ENCODE results near the gene VSTM2B. TPM values are rescaled to one million over a fixed set of nuclear protein-coding genes. Genes with fewer than 3 reads are reported as not detected.
"Not testable (repeated sequence)": the region's sequence is repeated elsewhere in the genome, so short reads cannot be mapped to it uniquely, and the experiment has no call there.

The VSTM2B gene
- total RNA-seq, 1 experiment from 2014 or later = not detected

DNA sequence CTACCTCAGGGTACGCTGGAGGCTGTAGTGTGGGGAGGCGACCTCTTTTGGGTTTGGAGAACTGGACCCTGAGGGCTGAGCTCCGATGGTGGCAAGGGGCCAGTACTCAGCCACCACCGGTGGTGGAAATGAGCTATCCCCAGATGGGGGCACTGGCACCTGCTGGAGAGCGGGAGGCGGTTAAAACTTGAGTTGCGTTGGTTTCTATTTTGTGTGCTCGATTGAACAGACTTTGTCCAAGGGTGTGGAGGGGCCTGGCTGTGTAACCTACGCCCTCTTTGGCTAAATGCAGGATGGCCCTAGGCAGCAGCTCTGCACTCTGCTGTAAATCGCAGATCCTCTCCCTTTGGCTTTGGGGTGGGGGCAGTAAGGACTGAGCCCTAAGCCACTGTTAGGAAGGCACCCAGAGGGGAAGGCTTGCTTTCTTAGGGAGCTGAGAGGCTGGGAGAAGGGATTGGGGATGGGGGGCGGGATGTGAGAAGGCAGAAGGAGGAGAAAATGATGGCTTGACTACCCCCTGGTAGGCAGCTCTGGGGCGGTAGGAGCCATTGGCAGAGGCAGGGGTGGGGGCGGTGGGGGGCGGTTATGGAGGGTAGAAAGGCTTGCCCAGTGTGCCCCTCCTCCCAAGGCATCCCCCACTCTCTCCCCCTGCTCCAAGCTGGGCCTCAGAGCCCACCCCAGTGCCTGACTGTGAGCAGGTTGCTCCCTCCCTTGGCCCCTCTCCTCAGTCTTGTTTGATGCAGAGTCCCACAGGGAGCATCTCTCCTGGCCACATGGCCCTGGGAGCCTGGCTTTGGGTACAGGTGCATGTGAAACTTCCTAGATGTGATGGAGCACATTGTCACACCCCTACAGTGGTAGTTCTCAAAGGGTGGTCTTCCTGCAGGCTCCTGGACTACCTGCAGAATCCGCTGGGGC lies 5.0 kb downstream of the VSTM2B start:
- no peak for DNase-seq (ENCODE audit: low read depth)

DNA sequence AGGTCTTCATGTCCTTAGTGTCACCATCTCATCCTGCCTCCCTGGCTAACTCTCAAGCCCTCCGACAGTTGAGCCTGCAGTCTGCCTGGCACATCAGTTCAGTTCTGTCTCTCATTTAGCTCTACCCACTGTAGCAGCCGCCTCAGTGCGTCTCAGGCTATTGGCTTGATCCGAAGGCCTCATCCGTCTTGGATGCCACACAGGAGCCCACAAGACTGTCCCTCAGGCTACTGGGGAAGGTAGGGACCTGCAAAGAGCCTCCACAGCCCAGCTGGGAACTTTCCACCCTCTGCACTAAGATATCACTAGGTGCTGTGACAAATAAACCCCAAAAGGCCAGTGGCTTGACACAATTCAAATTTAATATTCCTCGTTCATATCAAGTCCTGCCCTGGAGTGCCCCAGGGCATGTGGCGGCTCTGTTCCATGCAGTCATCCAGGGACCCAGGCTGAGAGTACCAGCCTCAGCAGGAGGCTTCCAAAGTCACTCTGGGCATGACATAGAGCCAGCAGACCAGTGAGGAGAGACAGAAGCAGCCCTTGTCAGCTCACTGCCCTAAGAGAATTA lies 5.7 kb downstream of the VSTM2B start:
- DNase-seq (ENCODE audit: low read depth) = no peak

DNA sequence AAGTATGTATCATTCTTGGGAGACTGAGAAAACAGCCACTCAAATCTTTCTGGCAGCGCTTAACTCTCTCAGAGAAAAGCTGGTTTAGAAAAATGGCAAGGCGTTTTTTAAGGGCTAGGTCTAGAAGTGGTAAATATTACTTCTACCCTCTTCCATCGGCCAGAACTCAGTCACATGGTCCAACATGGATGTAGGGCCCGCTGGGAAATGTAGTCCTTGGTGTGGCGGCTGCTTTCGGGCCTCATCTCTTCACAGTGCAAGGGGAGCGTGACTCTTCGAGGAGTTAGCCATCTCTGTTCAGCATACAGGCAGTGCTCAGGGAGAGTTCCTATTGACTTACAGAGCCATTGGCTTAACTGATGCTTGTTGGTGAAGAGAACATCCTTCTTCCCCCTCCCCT lies 6.3 kb downstream of the VSTM2B start:
- DNase-seq (ENCODE audit: low read depth) = no peak

DNA sequence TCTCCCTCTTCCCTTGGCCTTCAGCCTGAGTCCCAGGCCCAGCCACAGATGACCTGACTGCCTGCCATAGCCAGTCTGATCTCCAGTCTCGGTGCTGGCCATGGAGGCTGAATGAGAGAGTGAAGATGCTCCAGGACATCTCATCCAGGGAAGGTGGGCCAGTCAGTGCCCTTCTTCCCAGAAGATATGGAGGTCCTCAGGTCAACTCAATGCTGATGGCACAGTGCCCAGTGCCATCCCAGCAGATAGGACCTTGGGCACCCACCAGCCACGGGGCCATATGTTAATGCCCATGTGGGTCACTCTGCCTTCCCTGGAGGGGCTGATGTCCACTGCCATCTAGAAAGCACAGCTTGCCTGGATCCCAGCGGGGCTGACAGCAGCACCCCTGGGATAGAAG lies 7.2 kb downstream of the VSTM2B start:
- no peak for DNase-seq (ENCODE audit: low read depth)

DNA sequence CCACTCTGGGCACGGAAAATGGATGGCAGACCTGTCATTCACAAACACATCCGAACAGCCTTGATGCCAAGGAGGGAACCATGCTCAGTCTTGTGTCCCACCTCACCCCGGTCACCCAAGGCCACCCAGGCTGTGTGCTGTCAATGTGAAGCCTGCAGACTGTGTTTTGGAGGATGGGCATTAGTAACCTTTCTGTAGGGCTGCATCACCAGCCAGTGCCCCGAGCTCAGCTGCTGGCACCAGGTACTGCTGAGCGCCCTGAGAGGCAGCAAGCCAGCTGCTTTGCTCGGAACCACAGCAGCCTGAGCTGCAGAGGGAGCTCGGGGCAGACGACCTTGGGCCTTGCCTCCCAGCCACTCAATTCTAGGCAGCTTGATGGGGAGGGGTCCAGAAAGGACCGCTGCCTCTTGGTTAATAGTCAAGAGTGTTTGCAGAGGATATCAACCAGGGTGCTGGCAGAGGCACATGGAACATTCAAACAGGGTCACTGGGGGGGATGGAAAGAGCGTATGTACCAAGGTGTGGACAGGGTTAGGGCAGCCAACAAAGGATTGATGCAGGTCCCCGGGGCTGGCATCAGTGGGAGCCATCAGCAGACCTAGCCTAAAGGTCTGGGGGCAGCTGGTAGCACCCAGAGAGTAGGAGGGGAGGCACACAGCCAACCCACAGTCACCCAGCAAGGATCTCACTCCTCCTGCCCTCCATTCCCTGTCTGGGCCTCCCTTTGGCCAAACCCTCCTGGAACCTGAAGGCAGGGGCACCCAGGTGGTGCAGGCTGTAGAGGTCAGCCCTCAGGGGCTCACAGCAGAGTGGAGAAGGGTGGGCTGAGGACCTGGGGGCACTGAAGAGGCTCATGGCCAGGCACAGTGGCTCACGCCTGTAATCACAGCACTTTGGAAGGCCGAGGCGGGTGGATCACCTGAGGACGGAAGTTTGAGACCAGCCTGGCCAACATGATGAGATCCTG lies 8.1 kb downstream of the VSTM2B start:
- no peak for DNase-seq (ENCODE audit: low read depth)

DNA sequence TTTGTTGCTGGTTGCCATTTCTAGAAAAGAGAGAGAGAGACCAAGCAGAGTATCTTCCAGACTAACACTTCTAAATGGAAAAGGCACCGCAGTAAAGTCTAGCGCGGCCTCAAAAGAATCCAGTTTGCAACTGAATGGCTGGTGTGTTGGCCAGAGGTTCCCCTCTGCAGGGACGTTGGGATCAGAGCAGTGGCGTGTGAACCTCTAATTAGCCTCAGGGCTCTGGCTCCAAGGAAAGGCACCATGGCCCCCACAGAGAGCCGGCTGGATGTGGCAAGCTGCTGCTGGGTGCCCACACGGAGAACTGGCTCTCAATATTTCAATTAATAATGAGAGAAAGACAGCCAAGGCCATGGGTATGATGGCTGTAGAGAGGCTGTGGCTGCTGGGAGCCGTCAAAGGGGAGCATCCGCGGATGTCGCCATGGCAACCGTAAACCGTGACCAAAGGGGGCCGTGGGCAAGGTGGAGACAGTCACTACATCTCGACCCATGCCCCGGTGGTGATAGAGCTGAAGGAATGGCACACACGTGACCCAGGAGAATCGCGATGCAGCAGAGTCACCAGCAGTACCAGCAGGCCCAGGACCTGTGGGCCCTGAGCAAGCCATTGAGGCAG lies 9.5 kb downstream of the VSTM2B start:
- no peak for DNase-seq (ENCODE audit: low read depth)

DNA sequence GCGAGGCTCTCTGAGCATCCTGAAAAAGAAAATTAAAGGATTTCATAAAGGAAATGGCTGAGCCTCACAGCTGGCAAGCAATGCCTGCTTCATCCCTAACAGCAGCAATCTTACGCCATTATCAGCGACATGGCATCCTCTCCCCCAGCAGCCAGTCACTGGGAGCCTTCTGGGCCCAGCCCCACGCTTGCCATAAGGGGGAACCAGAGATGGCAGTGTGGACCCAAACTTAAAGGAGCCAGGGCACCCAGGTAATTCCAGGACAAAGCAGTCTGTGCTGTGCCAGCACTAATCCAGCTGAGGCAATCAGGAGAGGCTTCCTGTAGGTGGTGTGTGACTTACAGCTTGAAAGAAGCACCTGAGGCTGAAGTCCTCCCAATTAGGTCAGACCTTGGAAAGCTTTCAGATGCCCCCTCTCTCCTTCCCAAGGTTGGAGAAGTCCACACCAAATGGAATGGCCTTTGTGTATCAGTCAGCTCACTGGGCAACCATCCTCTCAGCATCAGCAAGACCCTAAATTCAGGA lies 10.3 kb downstream of the VSTM2B start:
- no peak for DNase-seq (ENCODE audit: low read depth)

DNA sequence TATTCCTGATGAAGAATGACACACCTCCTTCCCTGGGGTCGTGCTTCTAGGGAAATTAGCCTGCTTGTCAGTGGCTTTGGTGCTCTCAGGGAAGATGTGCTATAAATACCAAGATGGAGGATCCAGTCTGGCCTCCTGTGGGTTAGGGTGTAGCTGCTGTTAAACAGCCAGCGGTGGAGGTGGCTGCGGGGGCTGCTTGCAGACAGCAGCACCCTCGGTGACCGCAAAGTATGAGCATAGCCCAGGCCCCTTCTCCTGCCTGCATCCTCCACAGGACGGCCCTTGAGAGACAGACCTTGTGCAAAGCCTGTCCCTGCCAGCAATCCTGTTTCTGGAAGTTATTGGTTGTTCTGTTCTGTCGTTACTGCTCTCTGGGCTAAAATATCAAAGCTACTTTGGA lies 11.4 kb downstream of the VSTM2B start:
- no peak for DNase-seq (ENCODE audit: low read depth)

DNA sequence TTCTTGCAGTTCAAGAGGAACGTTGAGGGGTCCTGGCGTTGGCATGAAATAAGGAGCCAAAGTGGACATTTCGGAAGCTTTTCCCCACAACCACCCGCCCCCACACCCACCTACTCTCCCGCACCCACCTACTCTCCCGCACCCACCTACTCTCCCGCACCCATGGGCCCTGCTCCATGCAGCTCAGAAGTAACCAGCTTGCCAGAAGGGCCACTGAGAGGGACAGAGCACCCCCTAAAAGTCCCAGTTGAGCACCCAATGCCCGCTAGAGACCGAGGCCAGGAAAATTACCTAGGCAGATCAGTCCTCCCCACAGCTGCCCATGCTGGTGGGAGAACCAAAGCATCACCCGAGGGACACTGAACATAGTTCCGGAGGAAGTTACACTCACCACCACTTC lies 11.8 kb downstream of the VSTM2B start:
- DNase-seq (ENCODE audit: low read depth) = no peak

DNA sequence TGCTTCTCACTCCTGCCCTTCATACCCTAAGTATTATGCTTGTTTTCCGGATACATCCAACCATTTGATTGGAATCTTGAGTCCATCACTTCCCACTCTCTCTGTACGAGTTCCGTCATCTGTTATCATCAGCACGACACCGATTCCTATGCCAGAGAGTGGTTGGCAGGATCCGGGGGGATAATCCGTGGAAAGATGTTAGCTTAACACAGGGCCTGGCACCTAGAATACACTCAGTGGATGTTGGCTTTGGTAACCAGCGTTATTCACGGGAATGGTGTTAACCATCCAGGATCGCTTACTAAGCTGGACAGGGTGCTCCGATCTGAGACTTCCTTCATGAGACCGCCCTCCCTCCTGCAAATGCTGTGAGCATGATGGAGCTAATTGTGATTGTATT lies 12.4 kb downstream of the VSTM2B start:
- DNase-seq (ENCODE audit: low read depth) = no peak

DNA sequence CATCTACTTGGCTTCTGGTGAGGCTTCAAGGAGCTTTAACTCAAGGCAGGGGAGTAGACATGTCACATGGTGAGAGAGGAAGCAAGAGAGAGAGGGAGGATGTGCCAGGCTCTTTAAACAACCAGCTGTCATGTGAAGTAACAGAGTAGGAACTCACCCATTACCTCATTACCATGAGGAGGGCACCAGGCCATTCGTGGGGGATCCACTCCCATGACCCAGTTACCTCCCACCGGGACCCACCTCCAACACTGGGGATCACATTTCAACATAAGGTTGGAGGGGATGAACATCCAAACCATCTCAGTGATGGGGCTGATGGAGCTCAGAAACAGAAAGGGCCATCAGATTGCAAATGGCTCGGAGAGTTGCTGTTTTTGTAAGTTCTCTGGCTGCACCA lies 12.9 kb downstream of the VSTM2B start:
- no peak for DNase-seq (ENCODE audit: low read depth)

DNA sequence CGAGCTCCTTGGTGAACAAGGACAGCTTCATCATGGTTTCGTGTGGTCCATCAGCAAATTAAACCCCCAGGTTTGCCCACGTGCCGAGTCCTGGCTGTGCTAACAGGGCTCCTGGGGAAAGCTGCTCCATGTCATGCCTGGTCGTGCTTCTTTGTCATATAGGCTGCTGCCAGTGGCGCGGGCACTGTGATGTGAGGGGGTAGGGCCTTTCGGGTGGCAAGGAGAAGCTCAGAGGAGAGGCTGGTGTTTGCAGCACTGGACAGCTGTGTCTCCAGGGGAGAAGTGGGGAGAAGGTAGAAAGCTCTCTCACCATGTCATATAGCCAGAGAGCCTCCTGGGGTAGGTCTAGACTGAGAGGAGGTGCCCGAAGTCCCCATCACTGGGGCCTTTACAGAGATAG lies 13.3 kb downstream of the VSTM2B start:
- DNase-seq (ENCODE audit: low read depth) = no peak

DNA sequence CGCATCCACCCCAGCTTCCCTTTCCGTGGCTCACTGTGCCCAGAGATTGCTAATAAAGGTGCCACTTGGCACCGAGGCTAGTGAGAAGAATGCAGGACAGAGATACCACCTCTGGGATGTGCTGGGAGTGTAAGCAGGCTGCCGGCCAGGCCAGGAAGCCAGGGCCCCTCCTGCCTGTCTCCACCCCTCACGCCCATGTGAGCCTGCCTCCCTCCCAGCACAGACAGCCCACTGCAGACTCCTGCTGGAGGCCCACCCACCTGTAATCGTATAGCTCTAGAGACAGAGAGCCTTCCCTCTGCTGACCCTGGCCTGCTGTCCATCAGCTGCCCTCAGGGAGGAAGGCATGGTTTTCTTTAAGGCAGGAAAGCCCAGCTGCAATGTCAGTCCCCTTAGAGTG lies 13.9 kb downstream of the VSTM2B start:
- DNase-seq (ENCODE audit: low read depth) = no peak

DNA sequence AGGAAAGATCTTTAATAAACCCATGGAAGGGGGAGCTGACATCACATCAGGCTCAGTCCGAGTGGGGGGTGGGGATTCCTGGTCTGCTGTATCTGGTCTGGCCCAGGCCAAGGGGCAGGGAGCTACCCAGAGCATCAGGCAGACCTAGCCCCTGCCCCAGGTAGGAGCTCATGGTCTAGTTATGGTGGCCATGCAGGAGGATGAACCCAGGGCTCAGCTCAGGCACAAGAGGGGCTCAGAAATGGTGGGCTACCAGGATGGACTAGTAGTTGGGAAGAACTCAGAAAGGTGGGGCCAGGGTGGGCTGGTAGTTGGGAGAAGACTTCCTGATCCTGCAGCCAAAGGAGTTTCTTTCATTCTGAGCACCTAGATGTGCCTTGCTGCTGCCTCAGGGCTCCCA lies 14.3 kb downstream of the VSTM2B start:
- no peak for DNase-seq (ENCODE audit: low read depth)

DNA sequence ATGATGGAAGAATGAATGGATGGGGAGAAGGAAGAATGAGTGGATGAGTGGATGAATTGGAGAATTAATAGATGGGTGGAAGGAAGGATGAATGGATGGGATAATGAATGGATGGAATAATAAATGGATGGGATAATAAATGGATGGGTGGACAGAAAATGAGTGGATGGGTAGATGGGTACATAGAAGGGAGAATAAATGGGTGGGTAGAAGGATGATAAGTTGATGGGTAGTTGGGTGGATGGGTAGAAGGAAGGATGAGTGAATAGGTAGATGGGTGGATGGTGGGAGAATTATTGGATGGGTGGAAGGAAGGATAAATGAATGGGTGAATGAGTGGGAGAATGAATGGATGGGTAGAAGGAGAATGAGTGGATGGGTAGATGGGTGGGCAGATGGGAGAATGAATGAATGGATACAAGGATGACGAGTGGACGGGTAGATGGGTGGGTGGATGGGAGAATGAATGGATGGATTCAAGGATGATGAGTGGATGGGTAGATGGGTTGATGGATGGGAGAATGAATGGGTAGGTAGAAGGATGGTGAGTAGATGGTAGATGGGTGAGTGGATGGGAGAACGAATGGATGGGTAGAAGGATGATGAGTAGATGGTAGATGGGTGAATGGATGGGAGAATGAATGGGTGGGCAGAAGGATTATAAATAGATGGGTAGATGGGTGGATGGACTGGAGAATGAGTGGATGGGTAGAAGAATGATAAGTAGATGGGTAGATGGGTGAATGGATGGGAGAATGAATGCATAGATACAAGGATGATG lies 15.9 kb downstream of the VSTM2B start:
- no peak for DNase-seq (ENCODE audit: low read depth)

DNA sequence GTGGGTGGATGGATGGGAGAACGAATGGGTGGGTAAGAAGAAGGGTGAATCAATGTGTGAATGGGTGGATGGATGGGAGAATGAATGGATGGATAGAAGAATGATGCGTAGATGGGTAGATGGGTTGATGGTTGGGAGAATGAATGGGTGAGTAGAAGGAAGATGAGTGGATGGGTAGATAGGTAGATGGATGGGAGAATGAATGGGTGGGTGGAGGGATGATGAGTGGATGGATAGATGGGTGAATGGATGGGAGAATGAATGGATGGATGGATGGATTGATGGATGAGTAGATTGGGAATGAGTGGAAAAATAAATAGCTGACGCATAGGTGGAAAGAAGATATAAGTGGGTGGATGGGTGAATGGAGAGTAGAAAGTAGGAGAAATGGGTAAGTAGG lies 16.5 kb downstream of the VSTM2B start:
- DNase-seq (ENCODE audit: low read depth) = no peak

DNA sequence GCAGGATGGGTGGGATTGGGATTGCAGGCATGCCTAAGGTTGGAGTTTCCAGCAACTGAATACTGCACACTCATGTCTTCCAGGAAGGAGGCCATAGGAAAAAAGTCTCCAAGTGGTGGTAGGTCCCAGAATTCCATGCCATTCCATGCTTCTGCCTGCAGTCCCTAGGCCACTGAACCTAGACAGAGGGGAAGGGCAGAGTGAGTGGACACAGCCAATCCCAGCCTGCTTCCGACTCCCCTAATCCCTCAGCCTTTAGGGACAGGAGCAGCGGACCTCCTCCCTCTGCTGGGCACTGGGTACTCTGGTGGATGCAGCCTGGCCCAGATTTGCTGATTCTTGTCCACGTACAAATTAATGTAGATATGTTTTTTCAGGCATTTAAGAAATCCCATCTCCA lies 17.0 kb downstream of the VSTM2B start:
- no peak for DNase-seq (ENCODE audit: low read depth)

DNA sequence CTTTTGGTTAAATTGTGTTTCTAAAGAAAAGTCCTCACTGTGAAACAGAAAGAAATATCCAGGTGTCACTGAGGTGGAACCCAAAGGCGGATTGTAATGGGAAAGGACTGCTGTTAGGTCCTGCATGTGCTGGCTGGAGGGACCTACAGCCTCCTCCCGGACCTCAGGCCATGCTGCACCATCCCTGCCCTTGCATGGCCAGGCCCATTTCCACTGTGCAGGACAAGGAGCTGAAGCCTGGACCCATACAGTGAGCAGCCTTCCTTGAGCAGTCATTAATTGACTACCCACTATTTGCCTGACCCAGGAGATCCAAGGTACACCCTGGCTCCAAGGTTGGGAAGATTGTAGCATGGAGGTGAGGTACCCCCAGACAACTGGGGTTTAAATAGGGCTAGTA lies 17.6 kb downstream of the VSTM2B start:
- no peak for DNase-seq (ENCODE audit: low read depth)

DNA sequence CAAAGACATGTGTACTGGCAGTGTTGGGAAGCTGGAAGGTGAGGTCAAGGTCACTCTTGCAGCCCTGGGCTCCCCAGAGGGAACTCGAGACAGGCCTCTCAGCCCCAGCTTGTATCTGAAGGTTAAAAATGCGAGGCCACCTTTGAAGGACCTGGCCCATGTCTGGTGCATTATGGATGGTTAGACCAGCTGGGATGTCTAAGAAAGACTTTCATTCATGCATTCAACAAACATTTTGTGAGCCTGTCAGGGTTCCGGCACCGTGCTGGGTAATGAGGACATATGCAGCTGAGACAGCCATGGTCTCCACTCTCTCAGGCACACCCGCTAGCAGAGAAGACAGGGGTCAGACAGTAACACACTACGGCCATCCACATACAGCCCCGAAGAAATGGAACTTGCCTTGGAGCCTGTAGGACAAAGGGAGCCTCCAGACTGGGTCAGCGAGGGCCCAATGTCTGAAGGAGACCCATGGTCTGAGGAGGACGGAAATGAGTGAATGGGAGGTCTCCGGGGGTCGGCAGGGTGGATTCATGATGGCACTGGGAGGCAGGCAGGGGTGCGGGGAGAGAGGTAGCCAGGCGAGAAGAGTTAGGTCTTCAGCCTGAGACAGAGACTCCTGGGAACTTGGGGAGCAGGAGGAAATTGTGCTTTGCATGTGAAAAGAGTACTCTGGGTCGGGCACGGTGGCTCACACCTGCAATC lies 19.0 kb downstream of the VSTM2B start:
- no peak for DNase-seq (ENCODE audit: low read depth)

DNA sequence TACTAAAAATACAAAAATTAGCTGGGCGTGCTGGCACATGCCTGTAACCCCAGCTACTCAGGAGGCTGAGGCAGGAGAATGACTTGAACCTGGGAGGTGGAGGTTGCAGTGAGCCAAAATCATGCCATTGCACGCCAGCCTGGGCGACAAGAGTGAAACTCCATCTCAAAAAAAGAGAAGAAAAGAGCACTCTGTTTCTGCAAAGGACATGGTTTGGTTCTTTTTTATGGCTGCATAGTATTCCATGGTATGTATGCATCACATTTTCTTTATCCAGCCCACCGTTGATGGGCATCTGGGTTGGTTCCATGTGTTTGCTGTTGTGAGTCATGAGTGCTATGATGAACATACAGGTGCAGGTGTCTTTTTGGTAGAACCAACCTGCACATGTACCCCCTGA lies 19.7 kb downstream of the VSTM2B start:
- DNase-seq (ENCODE audit: low read depth) = not testable (repeated sequence)

All from LHCN-M2 (cell line).